Osteoblast (primary cell): ENCODE results near the gene PRF1. TPM values are rescaled to one million over a fixed set of nuclear protein-coding genes. Genes with fewer than 3 reads are reported as not detected.

Source experiments
- DNase-seq: peaks from one replicate; pipeline ENCODE4 v3.0.0; 2011; ENCODE audit warnings: low spot score, mixed read lengths; ENCODE audit not compliant: insufficient read length; ENCODE audit errors: missing footprints
- H2AFZ ChIP-seq: 2 replicates; pipeline ENCODE4 v1.6.0; 2011; ENCODE audit warnings: mild to moderate bottlenecking, low read length
- H3K27ac ChIP-seq: 2 replicates; pipeline ENCODE4 v1.5.1; 2011; ENCODE audit warnings: mild to moderate bottlenecking, low read depth, low read length, moderate library complexity
- H3K27me3 ChIP-seq: 2 replicates; pipeline ENCODE4 v1.6.0; 2012; ENCODE audit warnings: mild to moderate bottlenecking, control low read depth, inconsistent platforms, low read length, moderate library complexity; ENCODE audit not compliant: insufficient read depth
- H3K36me3 ChIP-seq: 2 replicates; pipeline ENCODE4 v1.5.1; 2011; ENCODE audit warnings: mild to moderate bottlenecking, low read length, control low read depth, moderate library complexity; ENCODE audit not compliant: insufficient read depth
- H3K4me1 ChIP-seq: 2 replicates; pipeline ENCODE4 v1.5.1; 2011; ENCODE audit warnings: mild to moderate bottlenecking, low read length, control low read depth, moderate library complexity; ENCODE audit not compliant: insufficient read depth
- H3K4me2 ChIP-seq: 2 replicates; pipeline ENCODE4 v1.6.0; 2011; ENCODE audit warnings: mild to moderate bottlenecking, low read length; ENCODE audit not compliant: insufficient read depth
- H3K4me3 ChIP-seq: fragments of 200-600 bp; sonication (generic); 3 replicates; pipeline ENCODE4 v1.5.1; 2012; ENCODE audit warnings: mild to moderate bottlenecking, low read length, inconsistent platforms; ENCODE audit not compliant: insufficient read depth
- H3K79me2 ChIP-seq: 2 replicates; pipeline ENCODE4 v1.6.0; 2012; ENCODE audit warnings: mild to moderate bottlenecking, low read length, control low read depth, inconsistent platforms; ENCODE audit not compliant: insufficient read depth
- H3K9me3 ChIP-seq: 2 replicates; pipeline ENCODE4 v1.5.1; 2011; ENCODE audit warnings: low read depth, low read length, control low read depth
- H4K20me1 ChIP-seq: 2 replicates; pipeline ENCODE4 v1.6.0; 2012; ENCODE audit warnings: mild to moderate bottlenecking, low read length, control low read depth; ENCODE audit not compliant: insufficient read depth
- CTCF ChIP-seq: IDR thresholded peaks from 2 replicates; pipeline ENCODE4 v1.5.1; 2011; ENCODE audit warnings: mild to moderate bottlenecking, low read depth, low read length, moderate library complexity; ENCODE audit errors: extremely low read depth
- total RNA-seq: library from RNA; depleted of rRNA; stranded (reverse); fragments of >200 nt; gene quantifications from 2 replicates; pipeline ENCODE4 v1.2.3, GENCODE V29; 2012

Gene PRF1
- total RNA-seq, 1 donor = not detected

DNA sequence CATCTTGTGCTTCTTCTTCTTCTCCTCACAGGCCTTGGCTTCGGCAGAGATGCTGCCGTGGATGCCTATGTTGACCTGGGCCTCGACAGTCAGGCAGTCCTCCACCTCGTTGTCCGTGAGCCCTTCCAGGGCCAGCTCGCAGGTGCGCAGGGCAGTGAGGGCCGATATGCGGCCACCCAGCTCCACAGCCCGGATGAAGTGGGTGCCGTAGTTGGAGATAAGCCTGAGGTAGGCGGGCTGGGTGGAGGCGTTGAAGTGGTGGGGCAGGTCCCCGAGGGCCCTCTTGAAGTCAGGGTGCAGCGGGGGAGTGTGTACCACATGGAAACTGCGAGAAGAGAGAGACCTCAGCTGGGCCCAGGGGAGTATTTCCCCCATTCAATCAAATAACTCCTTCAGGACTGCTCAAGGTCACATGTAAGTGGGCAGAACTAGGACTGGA is 3.7 kb downstream of the PRF1 start:
- H3K27me3 ChIP-seq = peaks cover 3% of the 10 kb centered on the region
- DNase-seq = peak; percentile 73
- H3K4me2 ChIP-seq = no peak overlapping the region
- no peak overlapping the region for H3K4me3 ChIP-seq
- H3K4me1 ChIP-seq = no peaks in the 10 kb centered on the region
- no peak overlapping the region for H2AFZ ChIP-seq
- no peak for TF ChIP-seq CTCF
- H3K79me2 ChIP-seq = no peaks in the 10 kb centered on the region
- H3K36me3 ChIP-seq = no peaks in the 10 kb centered on the region
- H3K27ac ChIP-seq = no peak overlapping the region
- no peaks in the 10 kb centered on the region for H4K20me1 ChIP-seq
- H3K9me3 ChIP-seq = no peaks in the 10 kb centered on the region

DNA sequence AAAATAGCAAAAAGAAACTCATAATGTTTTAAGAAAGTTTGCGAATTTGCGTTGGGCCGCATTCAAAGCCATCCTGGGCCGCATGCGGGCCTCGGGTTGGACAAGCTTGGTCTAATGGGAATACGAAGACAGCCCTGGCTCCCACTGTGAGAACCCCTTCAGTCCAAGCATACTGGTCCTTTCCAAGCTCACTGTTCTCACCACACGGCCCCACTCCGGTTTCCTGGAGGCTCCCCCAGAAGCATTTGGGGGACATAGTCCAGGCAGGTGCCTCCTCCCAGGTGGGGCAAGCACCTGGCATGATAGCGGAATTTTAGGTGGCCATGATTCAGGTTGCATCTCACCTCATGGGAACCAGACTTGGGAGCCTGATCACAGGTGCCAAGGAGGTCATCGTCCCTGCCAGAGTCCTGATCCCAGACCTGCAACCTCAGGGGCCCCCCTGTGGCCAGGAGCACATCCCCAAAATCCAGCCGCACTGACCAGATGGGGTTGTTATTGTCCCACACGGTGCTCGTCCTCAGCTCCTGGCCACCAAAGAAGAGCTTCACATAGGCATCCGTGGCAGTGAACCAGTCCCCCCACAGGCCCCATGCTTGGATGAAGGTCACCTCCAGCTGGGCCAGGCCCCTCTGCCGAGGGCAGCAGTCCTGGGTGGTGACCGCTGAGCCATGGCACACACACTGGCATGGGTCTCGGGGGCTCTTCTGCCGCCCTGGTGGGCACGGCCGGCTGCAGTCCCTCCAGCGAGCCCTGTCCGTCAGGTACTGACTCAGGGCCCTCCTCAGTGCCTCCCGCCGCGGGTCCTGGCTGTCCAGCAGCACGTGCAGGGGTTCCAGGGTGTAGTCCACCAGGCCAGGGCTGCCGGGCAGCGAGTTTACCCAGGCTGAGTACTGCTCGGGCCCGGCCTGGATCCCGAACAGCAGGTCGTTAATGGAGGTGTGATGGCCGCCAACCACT is 4.4 kb downstream of the PRF1 start:
- Histone ChIP-seq H3K79me2 (no peaks in the 10 kb centered on the region), H3K4me2 (no peak overlapping the region), H3K36me3 (no peaks in the 10 kb centered on the region), H3K4me1 (no peaks in the 10 kb centered on the region), H3K4me3 (no peak overlapping the region), H3K27me3 (peaks cover 5% of the 10 kb centered on the region), H4K20me1 (no peaks in the 10 kb centered on the region), H3K27ac (no peak overlapping the region), H3K9me3 (no peaks in the 10 kb centered on the region), H2AFZ (no peak overlapping the region)
- DNase-seq = peak; percentile 53
- TF ChIP-seq CTCF = no peak

DNA sequence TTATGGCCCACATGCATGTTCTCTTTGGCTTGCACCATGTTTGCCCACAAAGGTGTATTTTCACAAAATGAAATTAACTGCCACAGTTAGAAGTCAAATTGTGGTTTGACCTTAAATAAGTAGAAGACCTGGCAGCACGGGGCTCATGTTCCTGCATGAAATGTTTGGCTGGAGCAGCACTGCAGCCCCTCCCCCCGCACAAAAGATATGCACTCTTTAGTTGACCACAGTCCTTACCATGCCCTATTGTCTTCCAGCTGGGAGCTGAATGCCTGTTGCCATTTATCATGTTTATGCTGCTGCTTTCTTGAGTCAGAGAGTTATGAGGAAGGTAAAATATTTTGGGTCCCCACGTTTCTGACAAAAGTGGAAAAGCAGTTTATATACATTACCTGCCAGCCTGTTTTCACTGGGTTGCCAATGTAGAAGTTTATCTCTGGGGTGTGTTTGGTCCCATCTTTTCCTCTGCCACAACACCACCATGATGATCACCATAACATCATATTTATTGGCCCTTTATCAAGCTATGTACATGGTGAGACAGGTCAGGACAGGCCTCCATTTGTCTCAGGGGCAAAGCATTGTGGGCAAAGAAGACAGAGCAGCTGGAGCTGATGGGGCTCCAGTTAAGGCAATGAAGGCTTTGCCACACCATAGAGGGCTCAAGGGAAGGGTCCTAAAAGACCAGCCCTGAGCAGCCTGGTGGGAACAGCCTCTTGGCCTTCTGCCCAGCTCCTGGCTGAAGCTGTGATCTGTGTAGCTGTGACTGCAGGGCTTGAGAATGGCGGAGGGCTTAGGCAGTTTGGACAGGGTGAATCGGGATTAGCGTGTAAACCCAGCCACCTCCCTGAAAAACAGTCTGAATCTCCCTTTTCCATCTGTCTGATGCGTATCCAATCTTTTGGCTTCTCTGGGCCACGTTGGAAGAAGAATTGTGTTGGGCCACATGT is 5.4 kb downstream of the PRF1 start:
- H2AFZ ChIP-seq = no peak overlapping the region
- H3K36me3 ChIP-seq = no peaks in the 10 kb centered on the region
- TF ChIP-seq CTCF = no peak
- no peaks in the 10 kb centered on the region for H3K4me1 ChIP-seq
- H4K20me1 ChIP-seq = no peaks in the 10 kb centered on the region
- peaks cover 5% of the 10 kb centered on the region for H3K27me3 ChIP-seq
- H3K27ac ChIP-seq = no peak overlapping the region
- no peak overlapping the region for H3K4me3 ChIP-seq
- no peaks in the 10 kb centered on the region for H3K79me2 ChIP-seq
- no peak overlapping the region for H3K4me2 ChIP-seq
- no peaks in the 10 kb centered on the region for H3K9me3 ChIP-seq
- peak; percentile 41 for DNase-seq
